Mononuclear cell (primary cell): Measurements from ENCODE around the gene NUDT5. TPM values are rescaled to one million over a fixed set of nuclear protein-coding genes. Genes with fewer than 3 reads are reported as not detected.

ENCODE experiments used
- H3K27me3 ChIP-seq: 2 replicates; pipeline ENCODE4 v1.6.0; 2011; ENCODE audit warnings: low read length, control low read depth; ENCODE audit not compliant: insufficient read depth
- H3K4me1 ChIP-seq: 2 replicates; pipeline ENCODE4 v1.5.1; 2011; ENCODE audit warnings: mild to moderate bottlenecking, low read length, control low read depth; ENCODE audit not compliant: insufficient read depth
- H3K4me3 ChIP-seq: 2 replicates; pipeline ENCODE4 v1.5.1; 2011; ENCODE audit warnings: mild to moderate bottlenecking, low read length, moderate library complexity
- H3K9me3 ChIP-seq: 2 replicates; pipeline ENCODE4 v1.5.1; 2011; ENCODE audit warnings: low read depth, mild to moderate bottlenecking, control low read depth, low read length
- total RNA-seq: library from RNA; depleted of rRNA; stranded (reverse); fragments of >200 nt; gene quantifications from one replicate; pipeline ENCODE4 v1.2.3, GENCODE V29; 2012

NUDT5 gene
- total RNA-seq, 1 donor: 10.8 TPM

DNA sequence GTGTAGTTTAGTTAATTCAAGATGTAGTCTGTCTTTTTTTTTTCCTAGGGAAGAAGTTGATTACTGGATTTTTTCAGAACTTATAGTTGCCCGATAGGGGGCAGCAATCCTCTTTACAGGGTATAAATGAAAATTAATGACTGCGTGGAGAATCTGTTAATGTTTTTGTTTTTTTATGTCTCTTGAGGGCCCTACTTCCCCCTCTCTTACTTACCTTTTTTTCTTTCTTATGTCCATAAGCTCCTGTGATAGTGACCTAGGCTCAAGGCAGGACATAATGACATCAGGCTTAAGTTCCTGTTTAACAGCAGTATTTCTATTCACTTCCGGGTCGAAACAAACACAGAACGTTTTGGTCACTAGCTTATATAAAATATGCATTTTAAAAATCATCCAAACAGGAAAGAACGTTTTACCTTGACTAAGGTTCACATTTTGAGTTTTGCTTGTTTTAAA is 19.1 kb upstream of the NUDT5 start:
- Histone ChIP-seq H3K9me3 (no peaks in the 10 kb centered on the region), H3K4me3 (no peak overlapping the region), H3K27me3 (no peaks in the 10 kb centered on the region)

DNA sequence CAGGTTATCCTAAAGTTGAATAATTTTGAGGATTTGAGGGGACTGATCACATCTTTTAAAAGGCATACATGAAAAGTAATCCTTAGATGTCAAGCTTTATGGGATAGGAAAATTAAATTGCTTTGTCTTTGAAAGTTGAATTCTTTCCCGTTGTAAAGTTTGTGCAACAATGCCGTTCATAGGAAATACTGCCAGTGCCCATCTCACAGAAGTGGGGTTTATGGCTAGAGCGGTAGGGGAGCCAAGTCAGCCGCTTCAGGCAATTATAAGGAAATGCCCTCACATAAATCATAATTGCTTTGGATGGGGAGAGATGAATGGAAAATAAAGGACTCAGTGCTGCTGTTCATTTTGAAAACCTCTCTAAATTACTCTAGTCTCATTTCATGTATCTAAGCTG is 18.4 kb upstream of the NUDT5 start:
- Histone ChIP-seq H3K4me3 (no peak overlapping the region), H3K27me3 (no peaks in the 10 kb centered on the region), H3K9me3 (no peaks in the 10 kb centered on the region), H3K4me1 (peaks cover 14% of the 10 kb centered on the region)

More for the DNA sequence above, 19.1 kb upstream of the NUDT5 start:
- H3K4me1 ChIP-seq: peaks cover 19% of the 10 kb centered on the region

DNA sequence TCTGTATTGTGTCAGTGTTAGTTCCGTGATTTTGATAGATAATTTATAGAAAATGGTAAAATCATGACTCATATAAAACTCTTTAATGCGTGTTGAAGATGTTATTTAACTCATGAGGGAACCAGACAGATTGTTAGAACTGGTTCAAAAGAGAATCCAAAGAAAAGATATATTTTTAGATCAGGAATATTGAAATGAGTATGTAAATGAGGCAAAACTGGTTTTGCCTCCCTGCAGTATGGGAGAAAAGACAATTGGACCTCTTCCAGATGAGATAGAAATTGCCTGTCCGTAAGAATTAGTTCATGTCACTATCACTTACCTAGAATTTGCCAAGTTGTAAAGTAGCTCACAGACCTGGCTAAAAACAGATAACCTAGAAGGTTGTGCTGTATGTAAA is 17.9 kb upstream of the NUDT5 start:
- Histone ChIP-seq H3K9me3 (no peaks in the 10 kb centered on the region), H3K4me1 (peaks cover 9% of the 10 kb centered on the region)

DNA sequence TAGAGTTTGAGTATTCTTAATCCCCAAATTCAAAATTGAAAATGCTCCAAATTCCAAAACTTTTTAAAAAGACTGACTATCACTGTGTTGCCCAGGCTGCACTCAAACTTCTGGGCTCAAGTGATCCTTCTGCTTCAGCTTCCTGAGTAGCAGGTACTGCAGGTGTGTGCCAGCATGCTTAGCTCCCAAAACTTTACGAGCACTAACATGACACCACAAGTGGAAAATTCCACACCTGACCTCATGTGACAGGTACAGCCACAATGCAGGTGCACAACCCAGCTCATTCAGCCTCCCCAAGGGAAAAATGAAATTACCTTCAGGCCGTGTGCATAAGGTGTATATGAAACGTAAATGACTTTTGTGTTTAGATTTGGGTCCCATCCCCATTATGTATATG is 16.8 kb upstream of the NUDT5 start:
- Histone ChIP-seq H3K27me3 (no peaks in the 10 kb centered on the region), H3K9me3 (no peaks in the 10 kb centered on the region), H3K4me3 (no peak overlapping the region), H3K4me1 (peaks cover 8% of the 10 kb centered on the region)

More for the DNA sequence above, 17.9 kb upstream of the NUDT5 start:
- Histone ChIP-seq H3K4me3 (no peak overlapping the region), H3K27me3 (no peaks in the 10 kb centered on the region)

DNA sequence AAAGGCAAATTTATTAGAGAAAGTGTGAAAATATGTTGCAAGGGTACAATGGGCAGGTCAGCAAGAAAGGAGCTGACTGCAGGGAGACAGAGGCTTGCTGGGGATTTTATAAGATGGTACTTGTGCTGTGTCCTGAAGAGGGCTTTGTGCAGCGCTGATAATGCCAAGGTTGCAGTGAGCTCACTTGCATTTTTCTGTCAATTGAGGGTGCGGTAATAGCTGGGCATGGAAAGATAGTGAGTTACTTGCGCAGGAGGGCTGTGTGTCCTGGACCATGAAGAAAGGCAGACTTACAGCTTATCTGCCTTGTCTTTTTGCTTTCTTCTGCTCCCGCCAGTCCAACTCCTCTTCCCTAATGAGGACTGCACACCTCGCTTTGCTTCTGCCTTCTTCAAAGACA is 12.8 kb upstream of the NUDT5 start:
- H3K4me1 ChIP-seq: no peaks in the 10 kb centered on the region
- no peak overlapping the region for H3K4me3 ChIP-seq
- H3K9me3 ChIP-seq: no peaks in the 10 kb centered on the region
- H3K27me3 ChIP-seq: no peaks in the 10 kb centered on the region

DNA sequence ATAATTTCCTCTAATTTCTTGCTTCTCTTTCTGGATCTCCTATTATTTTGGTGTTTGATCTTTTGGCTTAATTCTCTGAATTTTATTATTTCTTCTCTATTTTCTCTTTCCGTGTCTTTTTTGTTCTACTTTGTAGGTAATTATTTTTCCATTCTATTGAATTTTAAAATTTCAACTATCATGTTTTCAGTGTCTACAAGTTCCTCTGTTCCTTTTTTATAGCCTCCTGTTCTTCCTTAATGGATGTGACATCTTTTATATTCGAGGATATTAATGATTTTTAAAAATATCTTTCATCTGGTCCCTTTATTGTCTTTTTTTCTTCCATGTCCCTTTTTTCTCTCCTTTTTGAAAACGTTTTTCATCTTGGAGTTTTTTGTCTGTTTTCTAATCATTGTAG is 11.4 kb upstream of the NUDT5 start:
- no peak overlapping the region for H3K4me3 ChIP-seq
- no peaks in the 10 kb centered on the region for H3K9me3 ChIP-seq
- H3K27me3 ChIP-seq: no peaks in the 10 kb centered on the region
- H3K4me1 ChIP-seq: peaks cover 5% of the 10 kb centered on the region

DNA sequence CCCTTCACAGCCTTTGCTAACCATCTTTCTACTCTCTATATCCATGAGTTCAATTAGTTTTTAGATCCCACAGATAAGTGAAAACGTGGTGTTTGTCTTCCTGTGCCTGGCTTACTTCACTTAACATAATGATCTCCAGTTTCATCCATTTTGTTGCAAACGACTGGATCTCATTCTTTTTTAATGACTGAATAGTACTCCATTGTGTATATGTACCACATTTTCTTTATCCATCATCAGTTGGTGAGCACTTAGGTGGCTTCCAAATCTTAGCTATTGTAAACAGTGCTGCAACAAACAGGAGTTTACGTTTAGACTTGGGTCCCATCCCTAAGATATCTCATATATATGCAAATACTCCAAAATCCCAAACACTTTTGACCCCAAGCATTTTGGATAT is 9.4 kb upstream of the NUDT5 start:
- Histone ChIP-seq H3K27me3 (no peaks in the 10 kb centered on the region), H3K4me1 (peaks cover 12% of the 10 kb centered on the region), H3K9me3 (no peaks in the 10 kb centered on the region), H3K4me3 (no peak overlapping the region)

DNA sequence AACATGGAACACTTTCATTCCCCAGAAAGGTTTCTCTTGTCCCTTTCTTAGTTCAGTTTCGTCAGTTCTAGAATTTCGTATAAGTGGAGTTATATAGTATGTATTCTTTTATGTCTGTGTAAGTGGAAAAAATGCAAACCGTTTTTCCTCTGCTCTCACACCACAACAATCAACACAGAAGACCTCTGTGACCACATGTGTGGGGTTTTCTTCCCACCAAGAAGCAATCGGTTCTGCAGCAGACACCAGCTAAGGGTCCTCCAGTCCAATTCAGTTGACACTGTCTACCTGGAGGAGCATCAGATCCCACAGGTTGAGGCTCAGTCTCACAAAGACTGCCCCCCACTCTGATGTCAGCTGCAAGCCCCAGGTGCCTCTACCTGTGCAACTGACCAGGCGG is 6.5 kb upstream of the NUDT5 start:
- Histone ChIP-seq H3K4me3 (no peak overlapping the region), H3K9me3 (no peaks in the 10 kb centered on the region), H3K4me1 (peaks cover 24% of the 10 kb centered on the region), H3K27me3 (no peaks in the 10 kb centered on the region)

DNA sequence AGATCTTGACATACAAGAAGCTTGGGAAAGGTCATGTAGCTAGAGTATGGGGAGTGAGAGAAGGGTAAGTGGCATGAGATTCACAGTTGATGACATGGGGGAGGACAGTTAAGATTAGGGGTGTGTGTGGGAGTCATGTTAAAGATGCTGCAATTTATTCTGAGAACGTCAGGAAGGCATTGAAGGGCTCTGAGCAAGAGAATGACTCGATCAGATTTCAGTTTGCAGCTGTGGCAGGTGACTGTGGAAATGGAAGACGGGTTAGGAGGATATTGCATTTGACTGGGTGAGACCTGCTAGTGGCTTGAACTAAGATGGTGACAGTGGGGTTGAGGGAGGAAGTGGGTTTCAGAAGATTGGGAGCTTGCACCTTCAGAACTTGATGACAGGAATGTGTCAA is 5.9 kb upstream of the NUDT5 start:
- Histone ChIP-seq H3K4me1 (peaks cover 27% of the 10 kb centered on the region), H3K4me3 (no peak overlapping the region)

DNA sequence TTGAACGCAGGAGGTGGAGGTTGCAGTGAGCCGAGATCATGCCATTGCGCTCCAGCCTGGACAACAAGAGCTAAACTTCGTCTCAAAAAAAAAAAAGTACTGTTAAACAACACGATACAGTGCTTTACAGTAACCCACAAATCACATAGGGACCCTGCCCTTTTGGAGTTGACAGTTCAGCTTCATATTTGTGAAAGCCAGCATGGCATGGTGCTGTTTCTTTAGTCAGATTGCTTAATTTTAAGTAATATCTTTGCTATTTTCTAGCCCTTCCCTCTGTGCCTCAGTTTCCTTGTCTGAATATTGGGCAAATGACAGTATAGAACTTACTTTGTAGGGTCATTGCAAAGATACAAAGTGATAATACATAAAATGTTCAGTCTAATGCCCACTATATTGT is 5.2 kb upstream of the NUDT5 start:
- no peaks in the 10 kb centered on the region for H3K27me3 ChIP-seq
- H3K9me3 ChIP-seq: no peaks in the 10 kb centered on the region
- H3K4me3 ChIP-seq: no peak overlapping the region
- H3K4me1 ChIP-seq: peaks cover 30% of the 10 kb centered on the region

More for the DNA sequence above, 5.9 kb upstream of the NUDT5 start:
- no peaks in the 10 kb centered on the region for H3K27me3 ChIP-seq
- H3K9me3 ChIP-seq: no peaks in the 10 kb centered on the region

DNA sequence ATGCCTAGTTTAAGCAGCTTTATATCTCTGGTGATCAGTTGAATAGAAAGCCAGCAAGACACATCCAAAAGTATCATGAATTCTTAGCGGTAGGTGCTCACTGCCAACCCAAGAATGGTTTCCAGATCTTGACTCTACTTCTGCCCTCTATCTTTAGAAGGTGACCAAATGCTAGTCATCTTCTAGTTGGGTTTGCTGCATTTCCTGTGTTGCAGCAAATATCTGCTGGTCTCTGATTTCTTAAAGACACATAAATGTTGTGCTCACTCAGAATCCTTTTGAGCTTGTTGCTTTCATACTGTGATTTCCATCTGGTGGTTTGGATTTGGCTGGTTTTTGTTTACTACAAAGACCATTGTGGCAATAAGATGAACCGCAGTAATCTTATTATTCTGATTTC is 2.5 kb upstream of the NUDT5 start:
- Histone ChIP-seq H3K9me3 (no peaks in the 10 kb centered on the region), H3K4me3 (no peak overlapping the region), H3K27me3 (no peaks in the 10 kb centered on the region), H3K4me1 (peaks cover 44% of the 10 kb centered on the region)

DNA sequence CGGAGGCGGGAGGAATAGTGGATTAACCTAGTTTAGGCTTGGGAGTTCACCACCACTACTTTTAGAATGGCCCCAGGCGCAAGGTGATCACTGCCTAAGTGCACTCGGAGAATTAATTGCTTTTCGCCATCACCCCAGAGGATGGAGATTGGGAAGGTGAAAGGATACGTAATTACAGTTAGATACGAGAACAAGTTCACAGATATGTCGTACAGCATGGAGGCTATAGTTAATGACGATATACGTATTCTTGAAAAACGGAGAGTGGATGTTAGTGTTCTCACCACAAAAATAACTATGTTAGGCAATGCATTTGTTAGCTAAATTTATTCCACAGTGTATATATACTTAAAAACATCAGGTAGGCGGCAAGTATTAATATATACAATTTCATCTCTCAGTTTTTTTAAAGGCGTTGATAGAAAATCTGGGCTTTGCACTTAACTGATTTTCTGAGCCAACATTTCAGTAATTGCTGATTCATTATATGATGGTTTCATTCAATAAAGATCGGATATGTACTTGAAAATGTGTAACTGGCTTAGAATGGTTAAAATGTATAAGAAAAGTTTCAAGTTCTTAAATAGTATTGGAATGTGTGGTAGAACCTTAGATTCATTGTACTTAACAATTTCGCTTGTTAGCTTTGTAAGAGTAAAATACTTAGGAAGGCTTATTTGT is 980 bp upstream of the NUDT5 start:
- Histone ChIP-seq H3K4me3 (peak overlapping the region; percentile 87), H3K4me1 (peaks cover 42% of the 10 kb centered on the region), H3K9me3 (no peaks in the 10 kb centered on the region), H3K27me3 (no peaks in the 10 kb centered on the region)

DNA sequence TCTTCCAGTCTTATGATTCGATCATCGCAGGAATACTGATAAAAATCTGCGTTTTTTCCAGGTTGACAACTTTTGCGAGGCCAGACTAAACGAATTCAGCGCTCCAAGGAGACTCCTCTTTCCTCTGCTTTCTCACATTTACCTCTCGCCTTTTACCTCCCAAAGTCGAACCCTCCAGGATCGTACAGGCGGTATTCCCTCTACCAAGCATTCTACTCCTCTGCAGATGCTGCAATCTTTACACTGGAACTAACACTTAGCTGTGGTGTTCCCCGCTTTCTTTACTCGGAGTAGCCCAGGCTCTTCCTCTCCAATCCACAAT is 449 bp downstream of the NUDT5 start:
- Histone ChIP-seq H3K9me3 (no peaks in the 10 kb centered on the region), H3K4me1 (peaks cover 40% of the 10 kb centered on the region), H3K4me3 (peak overlapping the region; percentile 87), H3K27me3 (no peaks in the 10 kb centered on the region)

DNA sequence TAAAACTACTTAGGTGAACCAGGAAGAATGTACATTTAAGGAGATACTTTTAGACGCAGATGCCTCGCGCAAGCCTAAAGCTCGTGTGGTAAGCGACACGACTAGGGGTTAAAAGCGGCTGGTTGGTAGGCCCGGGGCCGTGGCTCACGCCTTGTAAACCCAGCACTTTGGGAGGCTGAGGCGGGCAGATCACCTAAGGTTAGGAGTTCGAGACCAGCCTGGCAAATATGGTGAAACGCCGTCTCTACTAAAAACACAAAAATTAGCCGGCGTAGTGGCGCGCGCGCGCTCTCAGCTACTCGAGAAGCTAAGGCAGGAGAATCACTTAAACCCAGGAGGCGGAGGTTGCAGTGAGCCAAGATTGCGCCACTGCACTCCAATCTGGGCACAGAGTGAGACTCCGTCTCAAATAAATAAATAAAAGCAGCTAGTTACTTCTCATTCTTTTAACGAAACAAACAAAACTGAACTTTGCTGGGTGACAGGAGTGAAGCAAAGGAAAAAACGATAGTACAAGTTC is 879 bp downstream of the NUDT5 start:
- Histone ChIP-seq H3K9me3 (no peaks in the 10 kb centered on the region), H3K4me1 (peaks cover 40% of the 10 kb centered on the region), H3K27me3 (no peaks in the 10 kb centered on the region), H3K4me3 (peak overlapping the region; percentile 87)

DNA sequence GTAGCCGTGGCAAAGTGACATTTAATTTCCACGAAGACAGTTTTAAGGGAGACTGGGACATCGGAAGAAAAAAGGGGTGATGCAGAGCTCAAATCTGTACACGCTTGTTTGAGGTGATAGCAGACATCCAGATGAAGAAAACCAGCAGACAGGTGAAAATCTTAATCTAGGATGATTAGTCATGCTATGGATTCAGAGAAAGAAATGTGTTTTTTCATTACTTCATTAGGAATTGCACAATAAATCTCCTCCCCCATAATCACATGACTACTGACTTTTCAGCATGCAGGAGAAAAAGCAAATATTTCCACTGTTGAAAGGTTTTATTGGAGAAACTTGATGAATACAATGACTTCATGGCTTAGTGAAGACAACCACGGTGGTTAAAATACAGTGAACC is 2.5 kb downstream of the NUDT5 start:
- no peaks in the 10 kb centered on the region for H3K27me3 ChIP-seq
- no peak overlapping the region for H3K4me3 ChIP-seq
- H3K9me3 ChIP-seq: no peaks in the 10 kb centered on the region
- peaks cover 39% of the 10 kb centered on the region for H3K4me1 ChIP-seq

DNA sequence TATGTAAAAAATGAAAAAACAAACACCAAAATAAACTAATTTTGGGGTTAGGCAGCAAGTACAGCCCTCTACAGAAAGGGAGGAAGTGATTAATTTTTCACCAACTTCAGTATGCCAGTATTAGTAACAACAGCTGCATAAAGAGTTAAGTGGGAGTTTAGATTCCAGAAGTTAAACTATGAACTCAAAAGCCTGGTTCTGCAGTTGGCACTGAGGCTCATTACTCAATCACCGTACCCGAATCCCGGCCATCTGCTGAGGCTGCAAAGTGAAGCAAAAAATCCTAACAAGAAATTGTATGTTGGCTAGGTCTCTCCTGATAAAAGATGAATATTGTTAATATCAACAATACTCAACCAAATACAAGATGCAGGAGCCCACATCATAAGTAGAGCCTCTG is 4.0 kb downstream of the NUDT5 start:
- no peaks in the 10 kb centered on the region for H3K27me3 ChIP-seq
- no peak overlapping the region for H3K4me3 ChIP-seq
- peaks cover 27% of the 10 kb centered on the region for H3K4me1 ChIP-seq
- H3K9me3 ChIP-seq: no peaks in the 10 kb centered on the region
